HCT116 (cell line): Measurements from ENCODE around the gene ARHGEF3. TPM values are rescaled to one million over a fixed set of nuclear protein-coding genes. Genes with fewer than 3 reads are reported as not detected.

ENCODE experiments used
- ATAC-seq: fragments of 200-7000 bp; cut with Tn5 transposase; 2 replicates; pipeline ENCODE4 v1.9.1; 2020; ENCODE audit warnings: mild to moderate bottlenecking, moderate library complexity
- BruUV-seq: library from RNA; stranded (reverse); fragments of 400-500 nt; replicated peaks from 2 replicates; lab custom pipeline; 2021; lab: Mats Ljungman, UMichigan
- CTCF ChIA-PET: fragments of 300-600 bp; sonication (Branson Sonifier 250); formaldehyde crosslinking; loops from one replicate; lab custom pipeline; 2021; ENCODE audit warnings: antibody characterized with exemption; lab: Charles Lee
- POLR2A ChIA-PET: fragments of 300-600, 350-600 bp; sonication (Branson Sonifier 250); formaldehyde crosslinking; loops from one replicate; lab custom pipeline; 2021; ENCODE audit warnings: antibody characterized with exemption; lab: Charles Lee
- RAD21 ChIA-PET, 2 experiments: fragments of 300-600 bp; sonication (Branson Sonifier 250); formaldehyde crosslinking; loops; one replicate each; lab custom pipeline; 2023; ENCODE audit warnings: low total read pairs in 2 of 2; ENCODE audit not compliant: uncharacterized antibody in 2 of 2, unreplicated experiment in 2 of 2, low non-redundant PET in 1 of 2; lab: Charles Lee
- DNase-seq: peaks from one replicate; pipeline ENCODE4 v3.0.0-alpha.2; 2010; ENCODE audit warnings: low read depth, low spot score
- H2AFZ ChIP-seq: fragments of 200-600 bp; shearing (Covaris generic), sonication (generic); 2 replicates; pipeline ENCODE4 v1.6.1; 2017; ENCODE audit warnings: low read depth, mixed run types, mixed read lengths, antibody characterized with exemption, low read length; ENCODE audit not compliant: poor library complexity, severe bottlenecking
- H3K27ac ChIP-seq: 2 replicates; pipeline ENCODE4 v1.5.1; 2012; ENCODE audit warnings: low read depth, low read length
- H3K27me3 ChIP-seq: fragments of 200-600 bp; sonication (generic); 2 replicates; pipeline ENCODE4 v1.6.1; 2016; ENCODE audit warnings: mixed run types, low read length, mixed read lengths; ENCODE audit not compliant: insufficient read depth
- H3K36me3 ChIP-seq, 2 experiments: fragments of 200-500 bp in 1 of 2; fragments of 200-600 bp in 1 of 2; sonication (Bioruptor generic) in 1 of 2; sonication (generic) in 1 of 2; 2 replicates each; pipeline versions ENCODE4 v1.5.1 to v1.6.1; 2014 to 2016; ENCODE audit warnings: low read length in 2 of 2, inconsistent platforms in 1 of 2, mixed read lengths in 1 of 2, mixed run types in 1 of 2; ENCODE audit not compliant: insufficient read depth in 2 of 2, control insufficient read depth in 1 of 2
- H3K4me1 ChIP-seq, 2 experiments: fragments of 200-600 bp in 1 of 2; sonication (generic) in 1 of 2; 2 replicates each; pipeline versions ENCODE4 v1.5.1 to v1.6.1; 2012 to 2017; ENCODE audit warnings: low read length in 2 of 2, inconsistent platforms in 1 of 2, mild to moderate bottlenecking in 1 of 2, mixed read lengths in 1 of 2, mixed run types in 1 of 2, moderate library complexity in 1 of 2; ENCODE audit not compliant: insufficient read depth in 2 of 2, control insufficient read depth in 1 of 2
- H3K4me2 ChIP-seq: fragments of 200-600 bp; sonication (generic); 2 replicates; pipeline ENCODE4 v1.6.1; 2017; ENCODE audit warnings: mixed run types, low read length, mixed read lengths
- H3K4me3 ChIP-seq, 2 experiments: fragments of 200-600 bp in 1 of 2; sonication (generic) in 1 of 2; replicated peaks in 1 of 2; 2 replicates each; pipeline ENCODE4 v1.5.1; 2011 to 2016; ENCODE audit warnings: low read length in 2 of 2, control low read depth in 1 of 2, low read depth in 1 of 2, mild to moderate bottlenecking in 1 of 2, mixed read lengths in 1 of 2, mixed run types in 1 of 2
- H3K79me2 ChIP-seq: fragments of 200-600 bp; sonication (generic); 2 replicates; pipeline ENCODE4 v1.6.1; 2017; ENCODE audit warnings: mild to moderate bottlenecking, mixed run types, low read length, moderate library complexity, mixed read lengths; ENCODE audit not compliant: insufficient read depth
- H3K9ac ChIP-seq: fragments of 200-600 bp; sonication (generic); 2 replicates; pipeline ENCODE4 v1.6.1; 2016; ENCODE audit warnings: low read length, mixed read lengths
- H3K9me2 ChIP-seq: fragments of 200-600 bp; sonication (generic), shearing (Covaris generic); 2 replicates; pipeline ENCODE4 v1.6.1; 2017; ENCODE audit warnings: mixed run types, mild to moderate bottlenecking, moderate library complexity; ENCODE audit not compliant: insufficient read depth
- H3K9me3 ChIP-seq, 2 experiments: fragments of 200-500 bp in 1 of 2; fragments of 200-600 bp in 1 of 2; sonication (Bioruptor generic) in 1 of 2; sonication (generic) in 1 of 2; 2 replicates each; pipeline ENCODE4 v1.6.1; 2014 to 2017; ENCODE audit warnings: low read length in 2 of 2, mixed read lengths in 2 of 2, inconsistent platforms in 1 of 2, low read depth in 1 of 2, mild to moderate bottlenecking in 1 of 2, mixed run types in 1 of 2, moderate library complexity in 1 of 2; ENCODE audit not compliant: control insufficient read depth in 1 of 2, insufficient read depth in 1 of 2
- H4K20me1 ChIP-seq: fragments of 200-600 bp; sonication (generic), shearing (Covaris generic); 2 replicates; pipeline ENCODE4 v1.6.1; 2017; ENCODE audit warnings: mixed run types, mild to moderate bottlenecking, moderate library complexity; ENCODE audit not compliant: insufficient read depth
- ATF3 ChIP-seq: IDR thresholded peaks from 2 replicates; pipeline ENCODE4 v1.6.1; 2012
- CBX3 ChIP-seq: IDR thresholded peaks from 2 replicates; pipeline ENCODE4 v1.6.1; 2012; ENCODE audit warnings: low read depth
- CEBPB ChIP-seq: IDR thresholded peaks from 2 replicates; pipeline ENCODE4 v1.6.1; 2012; ENCODE audit warnings: low read depth
- CTCF ChIP-seq, 3 experiments: fragments of 200-600 bp in 1 of 3; sonication (generic) in 1 of 3; IDR thresholded peaks in 2 of 3; conservative IDR thresholded peaks in 1 of 3; 2 replicates each; pipeline ENCODE4 v1.5.1; 2012 to 2017; ENCODE audit warnings: low read depth in 2 of 3, low read length in 2 of 3, antibody characterized with exemption in 1 of 3, borderline replicate concordance in 1 of 3, control low read depth in 1 of 3, mild to moderate bottlenecking in 1 of 3, mixed read lengths in 1 of 3, mixed run types in 1 of 3, moderate library complexity in 1 of 3; ENCODE audit not compliant: insufficient read depth in 1 of 3
- EGR1 ChIP-seq: IDR thresholded peaks from 2 replicates; pipeline ENCODE4 v1.6.1; 2012; ENCODE audit warnings: low read depth
- ELF1 ChIP-seq: IDR thresholded peaks from 2 replicates; pipeline ENCODE4 v1.6.1; 2012; ENCODE audit warnings: low read depth, borderline replicate concordance
- EZH2 ChIP-seq: fragments of 200-600 bp; sonication (generic); IDR thresholded peaks from 2 replicates; pipeline ENCODE4 v1.6.1; 2017; ENCODE audit warnings: antibody characterized with exemption, mixed run types
- EZH2phosphoT487 ChIP-seq: fragments of 200-600 bp; IDR thresholded peaks from 2 replicates; pipeline ENCODE4 v1.6.1; 2018; ENCODE audit warnings: antibody characterized with exemption, borderline replicate concordance
- FOSL1 ChIP-seq: IDR thresholded peaks from 2 replicates; pipeline ENCODE4 v1.6.1; 2012; ENCODE audit warnings: low read depth
- JUND ChIP-seq: IDR thresholded peaks from 2 replicates; pipeline ENCODE4 v1.6.1; 2012
- POLR2A ChIP-seq: IDR thresholded peaks from 2 replicates; pipeline ENCODE4 v1.7.0; 2011; ENCODE audit warnings: borderline replicate concordance; ENCODE audit not compliant: insufficient read depth, insufficient read length; ENCODE audit errors: extremely low read depth
- POLR2AphosphoS5 ChIP-seq: IDR thresholded peaks from 2 replicates; pipeline ENCODE4 v1.6.1; 2011; ENCODE audit warnings: mild to moderate bottlenecking, low read depth, low read length, moderate library complexity
- SIN3A ChIP-seq: IDR thresholded peaks from 2 replicates; pipeline ENCODE4 v1.6.1; 2012; ENCODE audit warnings: low read depth
- SRF ChIP-seq: IDR thresholded peaks from 2 replicates; pipeline ENCODE4 v1.6.1; 2012; ENCODE audit warnings: low read depth
- TCF7L2 ChIP-seq: IDR thresholded peaks from 2 replicates; pipeline ENCODE4 v1.7.0; 2011; ENCODE audit warnings: borderline replicate concordance, inconsistent platforms; ENCODE audit not compliant: insufficient read depth, insufficient read length; ENCODE audit errors: extremely low read depth
- ZFX ChIP-seq: fragments of 450-650 bp; IDR thresholded peaks from 2 replicates; pipeline ENCODE4 v1.6.1; 2017
- ZNF274 ChIP-seq: fragments of 200-500 bp; sonication (Bioruptor generic); IDR thresholded peaks from 2 replicates; pipeline ENCODE4 v1.6.1; 2014; ENCODE audit warnings: mild to moderate bottlenecking, low read depth, low read length, inconsistent platforms
- intact Hi-C: fragments of 100-400 bp; cut with micrococcal nuclease; formaldehyde crosslinking; loops from 2 replicates; pipeline ENCODE4 v1.10.0; 2022
- total RNA-seq: library from RNA; stranded (reverse); gene quantifications from one replicate; pipeline ENCODE4 v1.2.1, GENCODE V29; 2021; ENCODE audit not compliant: unreplicated experiment
- TF ChIP-seq, protein P1 (sequence below): IDR thresholded peaks from 2 replicates; pipeline ENCODE4 v1.6.1; 2011; ENCODE audit warnings: mild to moderate bottlenecking, low read length, moderate library complexity; ENCODE audit not compliant: insufficient replicate concordance; ENCODE audit errors: extremely low read depth
- TF ChIP-seq, protein P2 (sequence below): IDR thresholded peaks from 2 replicates; pipeline ENCODE4 v1.6.1; 2012

Gene ARHGEF3
- total RNA-seq, 1 experiment from 2014 or later: 18.1 TPM

DNA sequence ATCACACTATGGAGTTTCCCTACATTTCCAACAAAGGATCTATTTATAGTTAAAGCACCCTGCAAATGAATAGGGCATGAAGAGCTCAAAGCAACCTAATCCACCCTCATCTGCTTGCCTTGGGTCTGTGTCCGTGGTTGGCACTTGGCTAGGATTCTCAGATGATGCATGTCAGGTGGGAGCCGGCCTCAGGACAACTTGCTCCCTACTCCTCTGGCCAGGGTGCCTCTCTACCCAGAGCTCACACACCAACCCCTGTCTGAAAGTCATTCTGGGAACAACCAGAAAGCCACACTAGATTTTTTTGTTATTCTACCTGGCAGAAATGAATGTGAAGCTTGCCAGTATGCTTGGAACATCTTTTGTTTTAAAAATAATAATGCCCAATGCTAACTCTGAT, 13.2 kb downstream of the ARHGEF3 start:
- no peaks in the 10 kb centered on the region for H3K36me3 ChIP-seq
- CTCF ChIA-PET: interaction anchor here (0.6 to 2.8 kb wide), 2 partner anchors 11 to 13 kb away, joined by 5 to 19 read pairs; partner anchors contain the start of gene ARHGEF3
- DNase-seq (no peak), ATAC-seq (no peak)
- intact Hi-C loops: no loop called here
- H2AFZ ChIP-seq: no peak overlapping the region
- H3K79me2 ChIP-seq: no peaks in the 10 kb centered on the region
- TF ChIP-seq POLR2A: no peak
- TF ChIP-seq ZFX: no peak
- TF ChIP-seq FOSL1: no peak
- no peak for TF ChIP-seq EZH2
- no peak for TF ChIP-seq CEBPB
- no peak for TF ChIP-seq TCF7L2
- TF ChIP-seq ATF3: no peak
- TF ChIP-seq, protein P1, sequence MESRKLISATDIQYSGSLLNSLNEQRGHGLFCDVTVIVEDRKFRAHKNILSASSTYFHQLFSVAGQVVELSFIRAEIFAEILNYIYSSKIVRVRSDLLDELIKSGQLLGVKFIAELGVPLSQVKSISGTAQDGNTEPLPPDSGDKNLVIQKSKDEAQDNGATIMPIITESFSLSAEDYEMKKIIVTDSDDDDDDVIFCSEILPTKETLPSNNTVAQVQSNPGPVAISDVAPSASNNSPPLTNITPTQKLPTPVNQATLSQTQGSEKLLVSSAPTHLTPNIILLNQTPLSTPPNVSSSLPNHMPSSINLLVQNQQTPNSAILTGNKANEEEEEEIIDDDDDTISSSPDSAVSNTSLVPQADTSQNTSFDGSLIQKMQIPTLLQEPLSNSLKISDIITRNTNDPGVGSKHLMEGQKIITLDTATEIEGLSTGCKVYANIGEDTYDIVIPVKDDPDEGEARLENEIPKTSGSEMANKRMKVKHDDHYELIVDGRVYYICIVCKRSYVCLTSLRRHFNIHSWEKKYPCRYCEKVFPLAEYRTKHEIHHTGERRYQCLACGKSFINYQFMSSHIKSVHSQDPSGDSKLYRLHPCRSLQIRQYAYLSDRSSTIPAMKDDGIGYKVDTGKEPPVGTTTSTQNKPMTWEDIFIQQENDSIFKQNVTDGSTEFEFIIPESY: no peak
- TF ChIP-seq JUND: no peak
- no peak for TF ChIP-seq ELF1
- TF ChIP-seq, protein P2, sequence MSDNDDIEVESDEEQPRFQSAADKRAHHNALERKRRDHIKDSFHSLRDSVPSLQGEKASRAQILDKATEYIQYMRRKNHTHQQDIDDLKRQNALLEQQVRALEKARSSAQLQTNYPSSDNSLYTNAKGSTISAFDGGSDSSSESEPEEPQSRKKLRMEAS: no peak
- no peak for TF ChIP-seq CBX3
- no peak for TF ChIP-seq EZH2phosphoT487
- TF ChIP-seq EGR1: no peak
- no peak for TF ChIP-seq POLR2AphosphoS5
- TF ChIP-seq ZNF274: no peak
- TF ChIP-seq CTCF (IDR thresholded peaks at IDR 0.05 in 2 of 3, conservative IDR thresholded peaks at IDR 0.05 in 1 of 3; ENCODE audit: borderline replicate concordance in 1 of 3, insufficient read depth in 1 of 3, low read depth in 2 of 3, low read length in 2 of 3): no peak
- no peak for TF ChIP-seq SIN3A
- TF ChIP-seq SRF: no peak
- H3K9me2 ChIP-seq: no peaks in the 10 kb centered on the region
- H3K4me3 ChIP-seq: no peak overlapping the region
- H3K9ac ChIP-seq: no peak overlapping the region
- POLR2A ChIA-PET: interaction anchor here (2.0 kb wide), 1 partner anchor 11 kb away, joined by 5 read pairs; no protein-coding TSS in a partner anchor
- no peaks in the 10 kb centered on the region for H3K9me3 ChIP-seq
- RAD21 ChIA-PET: no interaction called here
- no peaks in the 10 kb centered on the region for H4K20me1 ChIP-seq
- H3K4me2 ChIP-seq: no peak overlapping the region
- no peaks in the 10 kb centered on the region for H3K27me3 ChIP-seq
- H3K4me1 ChIP-seq: peaks cover 11 to 12% of the 10 kb centered on the region in 2 experiments
- no peak overlapping the region for H3K27ac ChIP-seq
- no TSS peak for BruUV-seq
